HepG2 (cell line): Measurements from ENCODE around the gene DCDC1.

Source experiments
- CTCF ChIP-seq: sonication (generic); formaldehyde crosslinking; IDR thresholded peaks from 2 replicates; pipeline ENCODE4 v1.5.0; 2020; ENCODE audit warnings: mild to moderate bottlenecking, missing genetic modification reagents, moderate library complexity
- MAFF ChIP-seq: IDR thresholded peaks from 2 replicates; pipeline ENCODE4 v1.6.1; 2011; ENCODE audit warnings: low read depth, low read length, improper control_type of control experiment
- NCOR1 ChIP-seq: fragments of 200-600 bp; sonication (generic); IDR thresholded peaks from 2 replicates; pipeline ENCODE4 v1.7.0; 2017; ENCODE audit warnings: antibody characterized with exemption, low read length, borderline replicate concordance

DNA sequence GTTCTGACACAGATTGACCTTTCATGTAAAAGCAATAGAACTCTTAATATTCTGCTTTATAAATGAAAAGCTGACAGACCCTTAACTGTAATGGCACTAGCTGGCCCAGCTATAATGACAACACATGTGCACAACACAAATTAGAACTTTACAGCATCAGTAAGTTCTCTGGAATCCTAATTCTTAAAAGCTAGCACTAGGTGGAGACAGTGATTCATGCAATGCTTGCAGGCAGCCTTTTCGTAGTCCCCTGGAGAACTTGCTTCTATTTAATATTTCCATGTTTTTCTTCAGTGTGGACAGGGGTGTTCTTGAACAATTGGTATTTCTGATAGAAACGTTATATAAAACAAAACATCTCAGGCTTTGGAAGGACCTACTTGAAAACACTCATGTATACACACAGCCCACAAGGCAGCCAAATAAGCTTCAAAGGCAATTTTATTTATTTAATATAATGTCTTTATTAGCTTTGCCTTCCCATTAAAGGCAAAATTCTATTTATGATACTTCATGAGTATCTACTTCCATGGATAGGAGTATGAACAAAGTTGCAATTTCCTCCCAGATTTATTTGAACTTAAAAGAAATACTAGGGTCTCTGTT, 409.0 kb downstream of the DCDC1 start:
- no peak for TF ChIP-seq MAFF
- TF ChIP-seq CTCF (CRISPR knock-in tag) = peak; percentile 78
- TF ChIP-seq NCOR1 = no peak
